Endometrium (tissue), 2 donors: ENCODE measurements around the gene SLC2A3.
"Not testable (repeated sequence)": the region's sequence is repeated elsewhere in the genome, so short reads cannot be mapped to it uniquely, and the experiment has no call there.

Experiments
- FAIRE-seq: peaks from 2 replicates; lab custom pipeline; 2012; peaks lifted over from hg19 to GRCh38; lab: Jason Lieb, UNC
- donor health status: control.
- donor health status: control.

SLC2A3 gene

DNA sequence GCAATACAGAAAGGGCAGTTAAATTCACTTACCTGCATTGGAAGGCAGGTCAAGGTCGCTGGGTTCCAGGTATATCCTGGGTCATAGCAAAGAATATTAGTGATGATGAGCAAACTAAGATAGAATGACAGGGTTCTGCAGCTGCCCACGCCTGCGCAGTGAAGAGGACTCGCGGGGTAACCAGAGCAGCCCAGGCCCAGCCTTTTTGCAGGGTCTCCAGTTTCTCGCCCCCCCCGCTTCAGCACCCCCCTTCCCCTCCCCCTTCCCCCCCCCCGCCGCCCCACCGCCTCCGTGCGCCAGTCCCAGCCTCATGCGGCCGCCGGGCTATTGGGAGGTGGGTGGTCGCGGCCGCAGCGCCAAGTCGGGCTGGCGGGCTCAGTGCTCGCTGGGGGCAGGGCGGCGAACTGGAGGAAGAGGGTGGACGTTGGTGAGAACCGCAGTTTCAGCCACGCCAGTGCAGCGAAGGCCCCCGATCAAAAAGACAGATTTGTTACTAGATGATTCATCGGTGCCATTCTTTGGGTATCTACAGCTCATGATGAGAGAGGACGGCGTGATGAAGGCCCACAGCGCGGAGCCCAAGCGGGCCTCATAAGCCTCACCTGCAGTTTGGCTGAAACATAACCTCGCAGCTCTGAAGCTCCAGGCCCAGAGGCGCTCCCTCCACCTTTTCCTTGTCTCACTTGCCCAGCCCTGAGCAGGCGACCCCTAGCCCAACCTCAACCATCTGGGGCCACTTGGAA lies 20.2 kb downstream of the SLC2A3 start:
- FAIRE-seq, result no peak

DNA sequence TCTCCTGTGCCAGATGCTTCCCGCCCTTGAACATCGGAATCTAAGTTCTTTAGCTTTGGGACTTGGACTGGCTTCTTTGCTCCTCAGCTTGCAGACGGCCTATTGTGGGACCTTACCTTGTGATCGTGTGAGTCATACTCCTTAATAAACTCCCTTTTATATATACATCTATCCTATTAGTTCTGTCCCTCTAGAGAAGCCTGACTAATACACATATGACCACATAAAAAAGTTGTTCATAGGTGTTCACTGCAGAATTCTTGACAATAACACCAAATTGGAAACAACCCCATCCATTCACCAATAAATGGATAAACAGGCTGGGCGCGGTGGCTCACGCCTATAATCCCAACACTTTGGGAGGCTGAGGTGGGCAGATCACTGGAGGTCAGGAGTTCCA lies 25.9 kb downstream of the SLC2A3 start:
- not testable (repeated sequence) for FAIRE-seq

GRCh38 chr12:7907009-7907408 lies 29.0 kb downstream of the SLC2A3 start:
- FAIRE-seq, result no peak

GRCh38 chr12:7906303-7906702 lies 29.7 kb downstream of the SLC2A3 start:
- not testable (repeated sequence) for FAIRE-seq

GRCh38 chr12:7905600-7906125 lies 30.3 kb downstream of the SLC2A3 start:
- not testable (repeated sequence) for FAIRE-seq

GRCh38 chr12:7905071-7905470 lies 30.9 kb downstream of the SLC2A3 start:
- FAIRE-seq, result no peak

- FAIRE-seq, result not testable (repeated sequence)
Observed at GRCh38 chr12:7902416-7902815, 33.6 kb downstream of the SLC2A3 start.

- FAIRE-seq, result no peak
Observed at GRCh38 chr12:7899755-7900154, 36.2 kb downstream of the SLC2A3 start.

DNA sequence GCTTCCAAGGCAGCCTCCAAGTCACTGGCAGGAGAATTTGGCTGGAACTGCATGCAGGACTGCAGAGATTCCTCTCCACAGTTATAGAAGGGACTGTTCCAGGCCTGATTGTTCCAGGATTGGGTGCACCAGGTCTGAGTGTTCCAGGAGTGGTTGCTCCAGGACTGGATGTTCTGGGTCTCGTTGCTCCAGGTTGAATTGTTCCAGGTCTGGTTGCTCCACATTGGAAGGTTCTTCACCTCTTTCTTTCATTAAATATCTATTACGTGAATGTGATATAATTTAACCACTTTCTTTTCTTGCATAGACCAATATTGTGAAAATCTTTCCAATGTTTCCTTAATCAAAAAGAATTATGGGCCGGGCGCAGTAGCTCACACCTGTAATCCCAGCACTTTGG lies 39.3 kb downstream of the SLC2A3 start:
- not testable (repeated sequence) for FAIRE-seq

- FAIRE-seq, result no peak
Observed at GRCh38 chr12:7892186-7892980, 43.6 kb downstream of the SLC2A3 start.

- FAIRE-seq, result peak; percentile 18
Observed at GRCh38 chr12:7884689-7885088, 51.3 kb downstream of the SLC2A3 start.

DNA sequence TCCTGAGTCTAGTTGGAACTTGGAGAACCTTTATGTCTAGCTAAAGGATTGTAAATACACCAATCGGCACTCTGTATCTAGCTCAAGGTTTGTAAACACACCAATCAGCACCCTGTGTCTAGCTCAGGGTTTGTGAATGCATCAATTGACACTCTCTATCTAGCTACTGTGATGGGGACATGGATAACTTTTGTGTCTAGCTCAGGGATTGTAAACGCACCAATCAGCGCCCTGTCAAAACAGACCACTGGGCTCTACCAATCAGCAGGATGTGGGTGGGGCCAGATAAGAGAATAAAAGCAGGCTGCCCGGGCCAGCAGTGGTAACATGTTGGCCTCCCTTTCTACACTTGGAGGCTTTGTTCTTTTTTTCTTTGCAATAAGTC lies 54.3 kb downstream of the SLC2A3 start:
- FAIRE-seq, result not testable (repeated sequence)

- not testable (repeated sequence) for FAIRE-seq
Observed at GRCh38 chr12:7880952-7881735, 54.8 kb downstream of the SLC2A3 start.

DNA sequence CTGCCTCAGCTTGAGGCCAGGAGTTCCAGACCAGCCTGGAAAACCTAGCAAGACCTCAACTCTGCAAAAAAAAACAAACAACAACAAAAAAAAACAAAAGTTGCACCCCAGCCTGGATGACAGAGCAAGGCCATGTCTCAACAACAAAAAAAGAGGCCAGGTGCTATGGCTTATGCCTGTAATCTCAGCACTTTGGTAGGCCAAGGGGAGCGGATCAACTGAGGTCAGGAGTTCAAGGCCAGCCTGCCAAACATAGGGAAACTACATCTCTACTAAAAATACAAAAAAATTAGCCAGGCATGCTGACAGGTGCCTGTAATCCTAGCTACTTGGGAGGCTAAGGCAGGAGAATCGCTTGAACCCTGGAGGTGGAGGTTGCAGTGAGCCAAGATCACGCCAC lies 56.7 kb downstream of the SLC2A3 start:
- no peak for FAIRE-seq

DNA sequence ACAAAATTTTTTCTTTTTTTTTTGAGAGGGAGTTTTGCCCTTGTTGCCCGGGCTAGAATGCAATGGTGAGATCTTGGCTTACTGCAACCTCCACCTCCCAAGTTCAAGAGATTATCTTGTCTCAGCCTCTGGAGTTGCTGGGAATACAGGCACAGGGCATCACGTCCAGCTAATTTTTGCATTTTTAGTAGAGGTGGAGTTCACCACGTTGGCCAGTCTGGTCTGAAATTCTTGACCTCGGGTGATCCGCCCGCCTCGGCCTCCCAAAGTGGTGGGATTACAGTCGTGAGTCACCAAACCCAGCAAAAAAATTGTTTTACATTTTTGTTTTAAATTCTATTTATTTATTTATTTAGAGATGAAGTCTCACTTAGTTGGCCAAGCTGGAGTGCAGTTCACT lies 58.6 kb downstream of the SLC2A3 start:
- no peak for FAIRE-seq

GRCh38 chr12:7872566-7873319 lies 63.2 kb downstream of the SLC2A3 start, which contains the start of gene SLC2A14:
SLC2A14 (minus strand) TSS chr12:7872915; CDS start chr12:7869880, 3,035 bp downstream.
- no peak for FAIRE-seq

- FAIRE-seq, result no peak
Observed at GRCh38 chr12:7870335-7870734, 65.7 kb downstream of the SLC2A3 start.
